HG03064 (cell line): ENCODE data around the gene ZNF526.

Experiments
- ATAC-seq: cut with Tn5 transposase; IDR thresholded peaks from one replicate; pipeline ENCODE4 v1.9.1; 2021; ENCODE audit warnings: low read depth; ENCODE audit not compliant: unreplicated experiment

ZNF526 gene

GRCh38 chr19:42217520-42218437 is 2.3 kb upstream of the ZNF526 start, which contains the start of gene DEDD2:
Gene DEDD2, minus strand, starts transcription at chr19:42217677. Its CDS starts 670 bp downstream, at chr19:42217007.
- peak; percentile 43 for ATAC-seq

- ATAC-seq, result no peak
Measured at GRCh38 chr19:42220751-42221097, 612 bp downstream of the ZNF526 start.

DNA sequence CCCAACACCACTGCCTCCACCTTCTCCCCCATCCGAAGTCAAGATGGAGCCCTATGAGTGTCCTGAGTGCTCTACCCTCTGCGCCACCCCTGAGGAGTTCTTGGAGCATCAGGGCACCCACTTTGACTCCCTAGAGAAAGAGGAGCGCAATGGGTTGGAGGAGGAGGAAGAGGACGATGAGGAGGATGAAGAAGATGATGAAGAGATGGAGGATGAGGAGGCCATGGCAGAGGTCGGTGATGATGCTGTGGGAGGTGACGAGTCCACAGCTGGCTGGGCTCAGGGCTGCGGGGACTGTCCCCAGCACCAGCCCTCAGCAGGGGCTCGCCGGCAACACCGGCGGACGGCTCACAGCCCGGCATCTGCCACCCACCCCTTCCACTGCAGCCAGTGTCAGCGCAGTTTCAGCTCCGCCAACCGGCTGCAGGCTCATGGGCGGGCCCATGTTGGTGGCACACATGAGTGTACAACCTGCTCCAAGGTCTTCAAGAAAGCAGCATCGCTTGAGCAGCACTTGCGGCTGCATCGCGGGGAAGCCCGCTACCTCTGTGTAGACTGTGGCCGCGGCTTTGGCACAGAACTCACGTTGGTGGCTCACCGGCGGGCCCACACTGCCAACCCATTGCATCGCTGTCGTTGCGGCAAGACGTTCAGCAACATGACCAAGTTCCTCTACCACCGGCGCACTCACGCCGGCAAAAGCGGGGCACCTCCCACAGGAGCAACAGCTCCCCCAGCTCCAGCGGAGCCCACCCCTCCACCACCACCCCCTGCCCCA is 5.0 kb downstream of the ZNF526 start:
- ATAC-seq, result no peak

GRCh38 chr19:42225718-42226292 is 5.7 kb downstream of the ZNF526 start:
- ATAC-seq, result no peak

- ATAC-seq, result no peak
Measured at GRCh38 chr19:42226886-42227285, 6.8 kb downstream of the ZNF526 start.

- ATAC-seq, result no peak
Measured at GRCh38 chr19:42228641-42229040, 8.5 kb downstream of the ZNF526 start.

GRCh38 chr19:42229301-42229854 is 9.3 kb downstream of the ZNF526 start:
- ATAC-seq, result no peak

DNA sequence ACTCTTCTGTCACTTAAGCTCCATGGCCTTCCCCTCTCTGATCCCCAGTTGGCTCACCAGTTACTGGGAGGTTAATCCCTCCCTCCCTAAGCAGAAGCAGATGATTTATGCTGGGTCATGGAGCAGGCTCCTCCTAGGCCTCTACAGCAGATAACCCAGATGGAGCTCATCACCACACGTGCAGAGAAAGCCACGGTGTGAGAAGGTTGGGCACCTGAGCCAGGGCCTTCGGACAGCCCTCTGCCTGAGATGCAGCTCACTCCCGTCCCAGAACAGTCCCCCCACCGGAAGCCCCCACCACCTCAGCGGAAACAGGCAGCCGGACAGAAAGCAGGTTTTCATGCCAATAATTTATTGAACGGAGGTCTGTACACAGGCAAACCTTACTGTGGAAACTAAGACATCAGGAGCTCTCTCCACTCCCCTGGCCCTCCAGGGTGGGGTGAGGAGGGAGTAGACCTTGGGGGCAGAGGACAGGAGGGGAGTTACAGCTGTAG is 9.8 kb downstream of the ZNF526 start:
- no peak for ATAC-seq

- no peak for ATAC-seq
Measured at GRCh38 chr19:42230571-42230970, 10.5 kb downstream of the ZNF526 start.

- no peak for ATAC-seq
Measured at GRCh38 chr19:42232435-42232834, 12.3 kb downstream of the ZNF526 start.

- no peak for ATAC-seq
Measured at GRCh38 chr19:42233106-42233505, 13.0 kb downstream of the ZNF526 start.

GRCh38 chr19:42233678-42234292 is 13.7 kb downstream of the ZNF526 start:
- ATAC-seq, result no peak

GRCh38 chr19:42234364-42234763 is 14.3 kb downstream of the ZNF526 start:
- ATAC-seq, result no peak

DNA sequence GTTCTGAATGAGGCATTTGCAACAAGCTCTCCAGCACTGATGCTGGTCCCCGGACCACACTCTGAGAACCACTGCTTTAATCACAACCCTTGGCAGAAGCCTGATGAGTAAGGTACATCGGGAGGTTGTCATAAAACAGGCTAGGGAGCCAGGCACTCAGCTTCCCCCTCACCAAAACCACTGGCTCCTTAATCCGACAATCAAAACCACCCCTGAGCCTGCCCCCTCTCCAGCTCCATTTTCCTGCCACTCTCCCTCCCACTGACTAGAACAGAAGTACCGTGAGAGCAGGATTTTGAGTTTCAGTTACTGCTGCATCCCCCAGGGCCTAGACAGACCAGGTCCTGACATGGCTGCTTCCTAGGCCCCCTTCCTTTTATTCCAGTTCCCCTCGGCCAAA is 15.1 kb downstream of the ZNF526 start:
- no peak for ATAC-seq

DNA sequence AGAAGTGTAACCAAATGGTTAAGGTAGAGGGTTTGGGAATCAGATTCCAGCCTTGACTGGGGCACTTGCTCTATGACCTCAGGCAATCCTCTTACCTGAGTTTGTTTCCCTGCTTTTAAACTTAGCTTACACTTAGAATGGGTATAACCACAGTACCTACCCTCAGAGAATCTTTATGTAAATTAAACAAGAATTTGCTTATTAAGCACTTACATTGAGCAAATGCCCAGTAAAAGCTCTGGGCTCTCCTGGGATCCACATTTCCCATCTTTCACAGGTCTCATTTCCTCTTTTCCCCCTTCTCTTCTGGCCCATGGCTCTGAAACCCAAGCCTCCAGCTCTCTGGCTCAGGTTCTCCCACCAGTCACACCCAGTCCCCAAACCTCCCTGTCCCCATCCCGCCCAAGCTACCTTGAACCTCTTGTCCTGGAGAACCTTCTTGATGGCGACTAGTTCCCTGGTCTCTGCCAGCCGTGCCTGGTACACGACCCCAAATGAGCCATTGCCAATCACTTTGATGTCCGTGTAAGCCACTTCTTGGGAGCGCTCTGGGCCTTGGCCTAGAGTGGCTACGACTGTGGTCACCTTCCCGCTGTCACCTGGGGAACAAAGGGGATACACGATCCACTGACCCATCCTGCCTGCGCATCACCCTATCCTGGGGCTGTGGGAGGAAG is 19.6 kb downstream of the ZNF526 start:
- ATAC-seq, result no peak

GRCh38 chr19:42241279-42241678 is 21.2 kb downstream of the ZNF526 start:
- no peak for ATAC-seq

GRCh38 chr19:42242069-42242511 is 22.0 kb downstream of the ZNF526 start:
- ATAC-seq, result no peak

DNA sequence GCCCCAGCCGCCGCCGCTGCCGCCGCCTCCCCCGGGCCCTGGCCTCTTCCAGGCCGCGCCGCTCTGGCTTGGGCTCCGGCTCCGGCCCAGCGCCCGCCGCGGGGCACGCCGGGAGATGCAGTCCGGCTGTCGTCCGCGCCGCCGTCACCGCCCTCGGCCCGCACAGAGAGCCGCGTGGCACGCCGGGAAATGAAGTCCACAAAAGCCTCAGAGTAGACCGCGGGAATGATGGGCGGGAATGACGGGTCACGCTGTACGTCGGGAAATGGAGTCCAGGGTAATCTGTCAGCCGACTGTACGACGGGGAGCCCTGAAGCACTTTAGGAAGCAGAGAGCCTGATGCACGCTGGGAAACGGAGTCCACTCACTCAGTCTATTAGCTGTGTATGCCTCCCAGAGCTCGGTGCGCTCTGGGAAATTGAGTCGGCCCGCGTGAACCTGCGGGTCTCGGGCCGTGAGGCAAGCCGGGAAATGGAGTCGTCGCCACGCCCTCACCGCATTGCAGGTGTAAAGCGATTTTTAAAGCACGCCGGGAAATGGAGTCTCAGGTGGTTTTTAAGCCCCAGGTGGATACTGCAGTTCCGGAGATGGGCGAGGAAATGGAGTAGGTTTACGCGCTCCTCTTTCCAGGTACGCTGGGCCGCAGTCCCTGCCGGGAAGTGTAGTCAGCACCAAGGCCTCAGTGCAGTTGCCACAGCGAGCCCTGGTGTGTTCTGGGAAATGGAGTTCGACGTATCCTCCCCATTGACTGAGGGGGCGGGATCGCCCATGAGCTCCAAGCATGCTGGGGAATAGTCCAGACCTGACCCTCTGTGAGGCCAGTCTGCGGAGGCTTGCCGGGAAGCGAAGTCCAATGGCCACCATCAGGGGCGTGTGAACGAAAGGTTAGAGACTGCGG is 22.6 kb downstream of the ZNF526 start, which contains the start of gene GSK3A:
Gene GSK3A, minus strand, starts transcription at position 91 of the 898 bp plus-strand sequence. CDS start 137 bp downstream, outside the sequence.
- peak; percentile 56 for ATAC-seq
